H1 (cell line): ENCODE measurements around the gene PLEKHM3. TPM values are rescaled to one million over a fixed set of nuclear protein-coding genes. Genes with fewer than 3 reads are reported as not detected.

Experiments
- CTCF ChIA-PET: fragments of 300-600 bp; sonication (Branson Sonifier 250); formaldehyde crosslinking; loops from one replicate; lab custom pipeline; 2021; ENCODE audit not compliant: partially characterized antibody; lab: Charles Lee
- POLR2A ChIA-PET: fragments of 300-600 bp; sonication (Branson Sonifier 250); formaldehyde crosslinking; loops from one replicate; lab custom pipeline; 2021; ENCODE audit warnings: inconsistent platforms; ENCODE audit not compliant: partially characterized antibody; lab: Charles Lee
- DNase-seq, 2 experiments: peaks; one replicate each; pipeline versions ENCODE4 v3.0.0 to v3.0.0-alpha.2; 2010 to 2022; ENCODE audit warnings: low spot score in 2 of 2, low read depth in 1 of 2, mixed read lengths in 1 of 2
- FAIRE-seq: peaks from 2 replicates; lab custom pipeline; 2011; peaks lifted over from hg19 to GRCh38; lab: Jason Lieb, UNC
- H2AFZ ChIP-seq: 2 replicates; pipeline ENCODE4 v1.8.1; 2012; ENCODE audit warnings: low read length, inconsistent platforms
- H2AK5ac ChIP-seq: 2 replicates; pipeline ENCODE4 v1.6.1; 2013; ENCODE audit warnings: low read depth, low read length
- H2BK120ac ChIP-seq: replicated peaks from 2 replicates; pipeline ENCODE3; 2013; ENCODE audit warnings: low read depth, low read length, inconsistent platforms
- H2BK12ac ChIP-seq: 2 replicates; pipeline ENCODE4 v1.6.1; 2013; ENCODE audit warnings: low read depth, low read length
- H2BK15ac ChIP-seq: 2 replicates; pipeline ENCODE4 v1.6.1; 2013; ENCODE audit warnings: low read length
- H2BK20ac ChIP-seq: 2 replicates; pipeline ENCODE4 v1.6.1; 2013; ENCODE audit warnings: low read length
- H2BK5ac ChIP-seq: 2 replicates; pipeline ENCODE4 v1.6.1; 2013; ENCODE audit warnings: low read depth, low read length
- H3K14ac ChIP-seq: 2 replicates; pipeline ENCODE4 v1.6.1; 2013; ENCODE audit warnings: inconsistent platforms; ENCODE audit not compliant: insufficient read length
- H3K18ac ChIP-seq: 2 replicates; pipeline ENCODE4 v1.6.1; 2013; ENCODE audit warnings: low read length; ENCODE audit errors: extremely low read depth
- H3K23ac ChIP-seq: 2 replicates; pipeline ENCODE4 v1.6.1; 2013; ENCODE audit warnings: inconsistent platforms; ENCODE audit not compliant: insufficient read length
- H3K23me2 ChIP-seq: 2 replicates; pipeline ENCODE4 v1.6.1; 2013; ENCODE audit warnings: low read depth, low read length
- H3K27ac ChIP-seq: 2 replicates; pipeline ENCODE4 v1.6.1; 2011; ENCODE audit warnings: low read depth, low read length, inconsistent platforms
- H3K27me3 ChIP-seq, 4 experiments: replicated peaks in 1 of 4; 1 replicate in 1 of 4; 2 replicates in 3 of 4; pipeline versions ENCODE4 v1.6.1 to v1.8.1; 2011 to 2013; ENCODE audit warnings: low read length in 3 of 4, mild to moderate bottlenecking in 3 of 4, inconsistent platforms in 2 of 4, mixed read lengths in 2 of 4, moderate library complexity in 1 of 4; ENCODE audit not compliant: control insufficient read depth in 3 of 4, insufficient read depth in 3 of 4; ENCODE audit errors: extremely low read depth in 1 of 4
- H3K36me3 ChIP-seq, 4 experiments: 2 replicates each; pipeline versions ENCODE4 v1.6.1 to v1.8.1; 2011 to 2013; ENCODE audit warnings: mild to moderate bottlenecking in 4 of 4, low read length in 3 of 4, moderate library complexity in 2 of 4, control low read depth in 1 of 4, inconsistent platforms in 1 of 4; ENCODE audit not compliant: insufficient read depth in 4 of 4, control insufficient read depth in 2 of 4
- H3K4ac ChIP-seq: replicated peaks from 2 replicates; pipeline ENCODE3; 2013; ENCODE audit warnings: low read length, low read depth, mixed read lengths, inconsistent platforms; ENCODE audit not compliant: insufficient read length
- H3K4me1 ChIP-seq, 4 experiments: replicated peaks in 1 of 4; 1 replicate in 1 of 4; 2 replicates in 3 of 4; pipeline versions ENCODE4 v1.6.1 to v1.8.1; 2011 to 2013; ENCODE audit warnings: low read length in 3 of 4, inconsistent platforms in 2 of 4, mixed read lengths in 1 of 4; ENCODE audit not compliant: insufficient read depth in 4 of 4, control insufficient read depth in 3 of 4
- H3K4me2 ChIP-seq, 2 experiments: 2 replicates each; pipeline versions ENCODE4 v1.6.1 to v1.8.1; 2011 to 2013; ENCODE audit warnings: low read depth in 2 of 2, low read length in 2 of 2, control low read depth in 1 of 2, inconsistent platforms in 1 of 2, mild to moderate bottlenecking in 1 of 2; ENCODE audit not compliant: insufficient read depth in 1 of 2
- H3K4me3 ChIP-seq, 4 experiments: fragments of 200-600, 300-600 bp in 1 of 4; sonication (generic), shearing (Covaris generic), sonication (Bioruptor Twin) in 1 of 4; 2 replicates each; pipeline versions ENCODE4 v1.5.1 to v1.8.1; 2011 to 2016; ENCODE audit warnings: low read length in 4 of 4, low read depth in 3 of 4, control low read depth in 2 of 4, inconsistent platforms in 2 of 4, mild to moderate bottlenecking in 2 of 4, mixed read lengths in 1 of 4, moderate library complexity in 1 of 4; ENCODE audit not compliant: insufficient read depth in 2 of 4; ENCODE audit errors: extremely low read depth in 1 of 4
- H3K56ac ChIP-seq: replicated peaks from 2 replicates; pipeline ENCODE3; 2013; ENCODE audit warnings: low read depth, mild to moderate bottlenecking, mixed read lengths, low read length, inconsistent platforms; ENCODE audit not compliant: insufficient read length
- H3K79me1 ChIP-seq: 2 replicates; pipeline ENCODE4 v1.6.1; 2013; ENCODE audit warnings: low read depth, low read length, control low read depth
- H3K79me2 ChIP-seq, 2 experiments: 2 replicates each; pipeline versions ENCODE4 v1.6.1 to v1.8.1; 2012 to 2013; ENCODE audit warnings: low read length in 2 of 2, mild to moderate bottlenecking in 2 of 2, inconsistent platforms in 1 of 2; ENCODE audit not compliant: insufficient read depth in 2 of 2, control insufficient read depth in 1 of 2
- H3K9ac ChIP-seq, 4 experiments: replicated peaks in 1 of 4; 1 replicate in 1 of 4; 2 replicates in 3 of 4; pipeline versions ENCODE4 v1.6.1 to v1.8.1; 2011 to 2013; ENCODE audit warnings: low read depth in 3 of 4, low read length in 3 of 4, control low read depth in 2 of 4, mild to moderate bottlenecking in 2 of 4, moderate library complexity in 2 of 4, inconsistent platforms in 1 of 4; ENCODE audit errors: extremely low read depth in 1 of 4
- H3K9me3 ChIP-seq, 2 experiments: 2 replicates each; pipeline versions ENCODE4 v1.6.1 to v1.8.1; 2012 to 2013; ENCODE audit warnings: mild to moderate bottlenecking in 2 of 2, moderate library complexity in 2 of 2, control low read depth in 1 of 2, inconsistent platforms in 1 of 2, low read depth in 1 of 2, low read length in 1 of 2, mixed read lengths in 1 of 2; ENCODE audit not compliant: insufficient read depth in 2 of 2
- H4K20me1 ChIP-seq, 2 experiments: replicated peaks in 1 of 2; 2 replicates each; pipeline versions ENCODE3 to v1.8.1; 2011 to 2013; ENCODE audit warnings: inconsistent platforms in 2 of 2, low read length in 2 of 2, mild to moderate bottlenecking in 1 of 2; ENCODE audit not compliant: insufficient read depth in 2 of 2, control insufficient read depth in 1 of 2
- H4K5ac ChIP-seq: 2 replicates; pipeline ENCODE4 v1.6.1; 2013; ENCODE audit warnings: low read length, low read depth, mixed read lengths, inconsistent platforms; ENCODE audit not compliant: insufficient read length
- H4K8ac ChIP-seq: 2 replicates; pipeline ENCODE4 v1.8.0; 2013; ENCODE audit warnings: mild to moderate bottlenecking, moderate library complexity, low read length, inconsistent platforms; ENCODE audit not compliant: insufficient read depth; ENCODE audit errors: extremely low read depth
- H4K91ac ChIP-seq: replicated peaks from 2 replicates; pipeline ENCODE3; 2013; ENCODE audit warnings: low read length, mixed read lengths, inconsistent platforms; ENCODE audit not compliant: insufficient read length
- CTCF ChIP-seq, 3 experiments: IDR thresholded peaks; 1 replicate in 2 of 3; 2 replicates in 1 of 3; pipeline versions ENCODE4 v1.5.1 to v1.6.1; 2011; ENCODE audit warnings: low read length in 3 of 3, mild to moderate bottlenecking in 3 of 3, inconsistent platforms in 2 of 3, low read depth in 1 of 3, moderate library complexity in 1 of 3; ENCODE audit not compliant: insufficient read depth in 1 of 3; ENCODE audit errors: control extremely low read depth in 1 of 3
- RAD21 ChIP-seq, 2 experiments: IDR thresholded peaks in 1 of 2; conservative IDR thresholded peaks in 1 of 2; 2 replicates each; pipeline ENCODE4 v1.6.1; 2011; ENCODE audit warnings: low read depth in 2 of 2, low read length in 2 of 2, improper control_type of control experiment in 1 of 2, inconsistent platforms in 1 of 2, mild to moderate bottlenecking in 1 of 2, moderate library complexity in 1 of 2
- WGBS, 2 experiments: shearing (Covaris generic) in 1 of 2; methylation state at CpG; one replicate each; pipeline versions ENCODE4 v1.1.6 to v1.1.7; 2013 to 2015; ENCODE audit warnings: low lambda C conversion rate in 2 of 2, mixed read lengths in 2 of 2, inconsistent platforms in 1 of 2, low coverage in 1 of 2, missing lambda C conversion rate in 1 of 2; ENCODE audit not compliant: insufficient replicate concordance in 2 of 2, insufficient coverage in 1 of 2, insufficient read length in 1 of 2; ENCODE audit errors: extremely low coverage in 1 of 2, missing lambda C conversion rate in 1 of 2; 5-methylcytosine and 5-hydroxymethylcytosine counted together
- polyA plus RNA-seq, 7 experiments: library from polyadenylated mRNA; depleted of rRNA in 3 of 7; stranded (reverse) in 5 of 7; unstranded in 2 of 7; fragments of >200 nt in 5 of 7; fragments of 200-250 nt in 2 of 7; gene quantifications; 1 replicate in 5 of 7; 2 replicates in 1 of 7; 4 replicates in 1 of 7; pipeline versions ENCODE4 v1.2.1 to v1.2.3, GENCODE V29; 2011 to 2013; ENCODE audit warnings: missing spikeins in 2 of 7, mixed read lengths in 2 of 7
- total RNA-seq: library from RNA; stranded (reverse); fragmentation: NEBNext Ultra II Directional; extraction: Animal tissue kit (Norgen Biotek cat#: 25700); gene quantifications from 2 replicates; pipeline ENCODE4 v1.2.1, GENCODE V29; 2021

Gene PLEKHM3
- total and polyA plus RNA-seq, 2 of the 8 experiments (the other 6 are each of a cell fraction or from before 2014, with no cell fraction given): 2.3 to 5.8 TPM

DNA sequence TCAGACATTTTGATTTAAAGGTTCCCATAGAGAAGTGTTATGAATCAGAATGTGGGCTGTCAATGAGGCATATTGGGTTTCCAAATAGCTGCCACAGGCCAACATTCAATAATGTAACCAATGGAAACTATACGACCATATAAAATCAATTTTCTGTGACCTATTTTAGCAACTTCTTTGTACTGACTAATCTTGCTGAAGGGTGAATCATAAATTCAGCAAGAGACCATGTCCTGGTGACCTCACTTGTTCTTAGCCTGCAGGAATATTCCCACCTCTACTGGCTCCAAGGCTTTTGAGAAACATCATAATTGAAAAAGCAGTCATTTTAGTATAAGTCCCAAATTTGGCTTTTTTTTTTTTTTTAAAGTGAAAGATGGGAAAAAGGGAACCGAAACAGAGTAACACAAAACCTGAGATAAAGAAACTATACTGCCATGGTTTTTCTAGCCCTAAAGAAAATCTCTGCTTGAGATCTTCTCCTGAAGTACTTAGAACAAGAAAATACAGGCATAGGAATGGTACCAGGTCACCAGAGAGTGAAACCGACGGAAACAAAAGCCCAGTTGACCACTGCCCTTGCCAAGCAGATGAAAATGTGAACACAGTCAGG is 32.1 kb downstream of the PLEKHM3 start:
- H3K4me2 ChIP-seq: no peak overlapping the region
- no peak overlapping the region for H2BK20ac ChIP-seq
- no peak overlapping the region for H2BK5ac ChIP-seq

More for the DNA sequence above, 32.1 kb downstream of the PLEKHM3 start:
- Histone ChIP-seq H3K36me3 (no peaks in the 10 kb centered on the region), H3K18ac (no peak overlapping the region), H3K9me3 (no peaks in the 10 kb centered on the region), H3K4me1 (no peaks in the 10 kb centered on the region), H3K9ac (no peak overlapping the region), H2BK120ac (no peak overlapping the region), H3K23me2 (no peaks in the 10 kb centered on the region), H4K5ac (no peak overlapping the region), H2BK12ac (no peak overlapping the region), H3K79me2 (no peaks in the 10 kb centered on the region), H3K79me1 (no peaks in the 10 kb centered on the region), H3K56ac (no peak overlapping the region), H2AK5ac (no peak overlapping the region), H2AFZ (no peak overlapping the region), H3K4me3 (no peak overlapping the region), H3K14ac (no peak overlapping the region), H3K27ac (no peak overlapping the region), H4K91ac (no peak overlapping the region), H4K8ac (no peak overlapping the region), H3K4ac (no peak overlapping the region), H3K27me3 (no peaks in the 10 kb centered on the region), H3K23ac (no peak overlapping the region), H2BK15ac (no peak overlapping the region), H4K20me1 (no peaks in the 10 kb centered on the region)
- DNase-seq (no peak), FAIRE-seq (no peak)
- ChIA-PET POLR2A (interaction anchor here (1.1 kb wide), 1 partner anchor 19 kb away, joined by 3 read pairs; no protein-coding TSS in a partner anchor), CTCF (interaction anchor here (0.6 to 1.2 kb wide), 3 partner anchors 16 to 80 kb away, joined by 3 to 4 read pairs (median 3); no protein-coding TSS in a partner anchor)
- TF ChIP-seq CTCF (IDR thresholded peaks at IDR 0.05; ENCODE audit: control extremely low read depth in 1 of 3, insufficient read depth in 1 of 3, low read depth in 1 of 3, low read length in 3 of 3) (no peak), RAD21 (IDR thresholded peaks at IDR 0.05 in 1 of 2, conservative IDR thresholded peaks at IDR 0.05 in 1 of 2; ENCODE audit: low read depth in 2 of 2, low read length in 2 of 2) (no peak)
- whole genome bisulfite sequencing, 2 experiments: 94% methylated on average over 4 of the region's 4 CpGs; no CpG with 5 or more reads in 1 of the 2 experiments
